Measurements from ENCODE around the gene COQ4. TPM values are rescaled to one million over a fixed set of nuclear protein-coding genes. Genes with fewer than 3 reads are reported as not detected.

The COQ4 gene
- total RNA-seq, 4 donors from 2014 or later = 3.2 to 37.9 (median 29.6) TPM

- no peaks in the 10 kb centered on the region for H3K4me1 ChIP-seq
- H3K9me3 ChIP-seq = no peaks in the 10 kb centered on the region
- no peaks in the 10 kb centered on the region for H3K36me3 ChIP-seq
- TF ChIP-seq CTCF (IDR thresholded peaks at IDR 0.05) (no peak), POLR2A (IDR thresholded peaks at IDR 0.05) (no peak)
- H3K27me3 ChIP-seq = no peaks in the 10 kb centered on the region
- intact Hi-C loops (cut with DNase I; ENCODE audit: low total_unique reads) = no loop called here
- no peak overlapping the region for H3K4me3 ChIP-seq
- no peak for DNase-seq
- H3K27ac ChIP-seq = no peak overlapping the region
Observed at GRCh38 chr9:128382261-128382660, 59.6 kb downstream of the COQ4 start.

GRCh38 chr9:128383007-128383753 is 60.5 kb downstream of the COQ4 start:
- intact Hi-C loops (cut with DNase I; ENCODE audit: low total_unique reads) = no loop called here
- Histone ChIP-seq H3K4me3 (no peak overlapping the region), H3K4me1 (no peaks in the 10 kb centered on the region), H3K9me3 (no peaks in the 10 kb centered on the region), H3K27ac (no peak overlapping the region), H3K27me3 (no peaks in the 10 kb centered on the region), H3K36me3 (no peaks in the 10 kb centered on the region)
- no peak for DNase-seq
- no peak for TF ChIP-seq POLR2A (IDR thresholded peaks at IDR 0.05)
- no peak for TF ChIP-seq CTCF (IDR thresholded peaks at IDR 0.05)

Other genes with a start within 250 kb of the COQ4 start
- gene PTGES2, start 195.1 kb upstream of the COQ4 start, total RNA-seq = 100 to 1,000 TPM in 1 of 4 donors, 10 to 100 TPM in 3; 21.5 to 173 (median 64.2) TPM
- 1 to 10 TPM in 1 of 4 donors, under 1 TPM in 1, not detected in 2; 0.98 to 2.6 TPM for gene LCN2, start 173.4 kb upstream of the COQ4 start, total RNA-seq
- gene BBLN, start 162.6 kb upstream of the COQ4 start, total RNA-seq = 100 to 1,000 TPM in 2 of 4 donors, 10 to 100 TPM in 2; 31.3 to 198 (median 96.0) TPM
- 100 to 1,000 TPM in 1 of 4 donors, 10 to 100 TPM in 3; 31.3 to 151 (median 52.6) TPM for gene CIZ1, start 131.3 kb upstream of the COQ4 start, total RNA-seq
- 10 to 100 TPM in 3 of 4 donors, 1 to 10 TPM in 1; 5.0 to 71.5 (median 31.0) TPM for gene DNM1, start 119.5 kb upstream of the COQ4 start, total RNA-seq
- gene GOLGA2, start 46.8 kb upstream of the COQ4 start, total RNA-seq = 100 to 1,000 TPM in 2 of 4 donors, 10 to 100 TPM in 2; 18.4 to 174 (median 89.9) TPM
- gene SWI5, start 46.6 kb upstream of the COQ4 start, total RNA-seq = 10 to 100 TPM; 10.3 to 86.1 (median 19.3) TPM
- gene TRUB2, start 392 bp upstream of the COQ4 start, total RNA-seq = 10 to 100 TPM in 2 of 4 donors, 1 to 10 TPM in 1, under 1 TPM in 1; 0.29 to 14.0 (median 9.7) TPM
- gene SLC27A4, start 17.7 kb downstream of the COQ4 start, total RNA-seq = 10 to 100 TPM in 2 of 4 donors, 1 to 10 TPM in 2; 4.6 to 22.7 (median 9.5) TPM
- gene URM1, start 48.5 kb downstream of the COQ4 start, total RNA-seq = 10 to 100 TPM in 3 of 4 donors, 1 to 10 TPM in 1; 6.7 to 32.0 (median 22.4) TPM
- 10 to 100 TPM; 25.1 to 70.7 (median 39.8) TPM for gene CERCAM, start 98.0 kb downstream of the COQ4 start, total RNA-seq
- gene ODF2, start 133.2 kb downstream of the COQ4 start, total RNA-seq = 10 to 100 TPM; 14.4 to 37.3 (median 25.9) TPM
- gene GLE1, start 181.9 kb downstream of the COQ4 start, total RNA-seq = 10 to 100 TPM in 3 of 4 donors, 1 to 10 TPM in 1; 3.3 to 25.5 (median 16.4) TPM
- gene SPTAN1, start 229.7 kb downstream of the COQ4 start, total RNA-seq = 100 to 1,000 TPM; 244 to 521 (median 335) TPM

Data from uterus (tissue), 4 donors.